Activated CD4-positive, alpha-beta memory T cell treated with anti-CD3 and anti-CD28 coated beads, Interleukin-2, amount 10 ng/mL, durations not matched to agents 7 days and 5 days (primary cell): Measurements from ENCODE around the gene TNIP1. TPM values are rescaled to one million over a fixed set of nuclear protein-coding genes. Genes with fewer than 3 reads are reported as not detected.

ENCODE experiments used
- CTCF ChIA-PET: fragments of 350-600 bp; sonication (Branson Sonifier 250); formaldehyde crosslinking; loops from one replicate; lab custom pipeline; 2021; ENCODE audit warnings: antibody characterized with exemption, inconsistent platforms; lab: Charles Lee
- POLR2A ChIA-PET: fragments of 350-600 bp; sonication (Branson Sonifier 250); formaldehyde crosslinking; loops from one replicate; lab custom pipeline; 2021; ENCODE audit warnings: antibody characterized with exemption; lab: Charles Lee
- DNase-seq: peaks from one replicate; pipeline ENCODE4 v3.0.0-alpha.2; 2020
- H3K27ac Mint-ChIP-seq: one replicate; pipeline ENCODE4 v1.8.0; 2021; ENCODE audit warnings: mild to moderate bottlenecking, mixed read lengths
- H3K27me3 Mint-ChIP-seq: one replicate; pipeline ENCODE4 v1.8.0; 2021; ENCODE audit warnings: mixed read lengths
- H3K36me3 Mint-ChIP-seq: one replicate; pipeline ENCODE4 v1.8.0; 2021; ENCODE audit warnings: low read depth, mixed read lengths
- H3K4me1 Mint-ChIP-seq: one replicate; pipeline ENCODE4 v1.8.0; 2021; ENCODE audit warnings: mixed read lengths
- H3K4me3 Mint-ChIP-seq: one replicate; pipeline ENCODE4 v1.8.0; 2021; ENCODE audit warnings: mild to moderate bottlenecking, mixed read lengths
- H3K9me3 Mint-ChIP-seq: one replicate; pipeline ENCODE4 v1.8.0; 2021; ENCODE audit warnings: mixed read lengths
- total RNA-seq, 2 experiments: library from RNA; stranded (reverse); gene quantifications; one replicate each; pipeline ENCODE4 v1.2.3, GENCODE V29; 2021

Gene TNIP1, protein sequence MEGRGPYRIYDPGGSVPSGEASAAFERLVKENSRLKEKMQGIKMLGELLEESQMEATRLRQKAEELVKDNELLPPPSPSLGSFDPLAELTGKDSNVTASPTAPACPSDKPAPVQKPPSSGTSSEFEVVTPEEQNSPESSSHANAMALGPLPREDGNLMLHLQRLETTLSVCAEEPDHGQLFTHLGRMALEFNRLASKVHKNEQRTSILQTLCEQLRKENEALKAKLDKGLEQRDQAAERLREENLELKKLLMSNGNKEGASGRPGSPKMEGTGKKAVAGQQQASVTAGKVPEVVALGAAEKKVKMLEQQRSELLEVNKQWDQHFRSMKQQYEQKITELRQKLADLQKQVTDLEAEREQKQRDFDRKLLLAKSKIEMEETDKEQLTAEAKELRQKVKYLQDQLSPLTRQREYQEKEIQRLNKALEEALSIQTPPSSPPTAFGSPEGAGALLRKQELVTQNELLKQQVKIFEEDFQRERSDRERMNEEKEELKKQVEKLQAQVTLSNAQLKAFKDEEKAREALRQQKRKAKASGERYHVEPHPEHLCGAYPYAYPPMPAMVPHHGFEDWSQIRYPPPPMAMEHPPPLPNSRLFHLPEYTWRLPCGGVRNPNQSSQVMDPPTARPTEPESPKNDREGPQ
- total RNA-seq = 100 to 1,000 TPM; 188 to 201 TPM

DNA sequence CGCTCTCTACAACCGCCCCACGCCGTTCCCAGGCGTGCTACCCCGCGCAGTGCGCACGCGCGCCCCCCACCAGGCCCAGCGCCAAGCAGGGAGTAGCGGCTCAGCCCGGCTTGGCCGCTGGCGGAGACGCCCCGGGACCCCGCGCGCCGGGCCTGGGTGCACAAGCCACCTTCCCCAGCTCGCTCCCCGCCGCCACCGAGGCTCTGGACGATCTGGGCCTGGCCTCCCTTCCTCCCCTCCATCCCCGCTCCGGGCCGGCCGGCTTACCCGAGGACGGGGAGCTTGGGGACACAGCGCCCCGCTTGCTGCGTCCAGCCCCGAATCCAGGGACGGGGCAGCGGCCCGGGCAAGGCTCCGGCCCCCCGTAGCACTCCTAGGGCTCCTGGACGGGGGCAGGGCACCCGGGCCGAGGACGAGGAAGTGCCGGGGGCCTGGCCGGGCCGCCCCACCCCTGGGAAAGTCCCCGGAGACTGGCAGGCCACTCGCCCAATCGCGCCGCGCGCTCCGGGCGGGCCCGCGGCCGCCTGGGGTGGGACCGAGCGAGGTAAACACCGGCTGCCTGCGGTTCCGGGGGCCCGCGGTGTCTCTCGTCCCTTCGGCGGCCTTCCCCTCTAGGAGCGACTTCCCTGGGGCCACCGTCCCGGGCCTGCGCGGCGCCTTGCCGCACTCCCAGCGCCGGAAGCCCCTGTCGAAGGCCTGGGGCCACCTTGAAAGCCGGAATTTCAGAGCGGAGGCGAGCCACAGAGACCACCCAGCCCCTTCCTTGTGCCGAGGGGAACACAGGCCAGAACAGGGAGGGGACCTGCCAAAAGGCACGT, at the start of gene TNIP1:
Gene TNIP1 (minus strand): TSS at position 422 of the 818 bp plus-strand sequence. CDS start 15,939 bp downstream, outside the sequence.
- H3K27me3 Mint-ChIP-seq = no peaks in the 10 kb centered on the region
- peaks cover 56% of the 10 kb centered on the region for H3K36me3 Mint-ChIP-seq
- CTCF ChIA-PET = interaction anchor here (0.7 to 3.5 kb wide), 8 partner anchors 11 to 84 kb away, joined by 3 to 17 read pairs (median 4); no protein-coding TSS in a partner anchor
- H3K4me1 Mint-ChIP-seq = peaks cover 83% of the 10 kb centered on the region
- H3K27ac Mint-ChIP-seq = peak within 1 kb of the TSS; percentile 86
- peak within 1 kb of the TSS; percentile 88 for H3K4me3 Mint-ChIP-seq
- POLR2A ChIA-PET = interaction anchor here (0.7 to 15.7 kb wide), 20 partner anchors 10 to 380 kb away, joined by 3 to 244 read pairs (median 3); partner anchors contain the start of genes GM2A and RBM22
- DNase-seq = peak; percentile 94
- no peaks in the 10 kb centered on the region for H3K9me3 Mint-ChIP-seq

DNA sequence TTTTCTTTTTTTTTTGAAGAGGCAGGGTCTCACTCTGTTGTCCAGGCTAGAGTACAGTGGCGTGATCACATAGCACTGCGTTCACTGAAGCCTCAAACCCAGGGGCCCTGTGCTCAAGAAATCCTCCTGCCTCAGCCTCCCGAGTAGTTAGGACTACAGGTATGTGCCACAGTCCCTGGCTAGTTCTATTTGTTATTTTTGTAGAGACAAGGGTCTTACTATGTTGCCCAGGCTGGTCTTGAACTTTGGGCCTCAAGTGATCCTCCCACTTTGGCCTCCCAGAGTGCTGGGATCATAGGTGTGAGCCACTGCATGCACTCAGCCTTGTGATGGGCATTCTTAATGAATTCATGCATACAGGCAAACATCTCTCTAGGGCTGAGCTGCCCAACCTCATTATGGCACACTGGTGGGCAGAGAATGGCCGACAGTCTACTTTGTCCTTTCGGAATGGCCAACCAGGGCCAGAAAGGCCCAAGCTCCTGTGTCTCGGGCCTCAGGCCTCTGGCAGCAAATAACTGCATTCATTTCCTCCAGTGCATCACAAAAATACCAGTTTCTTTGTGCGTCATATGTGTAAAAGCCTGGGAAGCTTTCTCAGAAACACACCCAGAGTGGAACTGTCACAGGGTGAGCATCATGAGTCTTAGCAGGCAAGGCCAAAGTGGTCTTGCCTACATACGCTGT, 49.5 kb upstream of the TNIP1 start:
- no peaks in the 10 kb centered on the region for H3K9me3 Mint-ChIP-seq
- ChIA-PET POLR2A (interaction anchor here (1.4 to 2.3 kb wide), 6 partner anchors 9 to 430 kb away, joined by 3 to 10 read pairs (median 6); partner anchors contain the start of gene RBM22), CTCF (interaction anchor here (1.3 to 2.5 kb wide), 6 partner anchors 15 to 111 kb away, joined by 3 to 24 read pairs (median 10); no protein-coding TSS in a partner anchor)
- DNase-seq = no peak
- H3K4me1 Mint-ChIP-seq = peaks cover 52% of the 10 kb centered on the region
- no peak overlapping the region for H3K4me3 Mint-ChIP-seq
- no peak overlapping the region for H3K27ac Mint-ChIP-seq
- peaks cover 94% of the 10 kb centered on the region for H3K36me3 Mint-ChIP-seq
- no peaks in the 10 kb centered on the region for H3K27me3 Mint-ChIP-seq

DNA sequence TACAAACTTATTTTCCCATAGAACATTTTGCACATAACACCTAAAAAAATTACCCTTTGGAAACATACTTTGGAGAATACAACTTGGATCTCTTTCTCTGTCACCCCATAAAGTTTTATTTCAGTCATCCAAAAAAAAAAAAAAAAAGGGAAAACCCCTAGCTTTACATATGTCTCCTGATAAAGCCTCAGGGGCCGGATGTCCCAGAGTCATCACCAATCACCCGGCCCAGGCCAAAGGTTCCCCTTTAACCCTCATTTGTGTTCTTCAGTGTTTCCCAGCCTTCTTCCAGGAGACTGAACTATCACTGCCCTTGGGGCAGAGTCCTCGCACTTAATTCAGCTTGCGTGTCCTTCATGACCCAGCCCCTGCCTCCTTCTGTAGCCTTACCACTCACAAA, 48.0 kb upstream of the TNIP1 start:
- Mint-ChIP-seq H3K4me3 (no peak overlapping the region), H3K4me1 (peaks cover 55% of the 10 kb centered on the region), H3K27me3 (no peaks in the 10 kb centered on the region), H3K9me3 (no peaks in the 10 kb centered on the region), H3K27ac (peak overlapping the region; percentile 60), H3K36me3 (peaks cover 97% of the 10 kb centered on the region)
- DNase-seq = no peak
- ChIA-PET POLR2A (interaction anchor here (0.8 to 2.3 kb wide), 10 partner anchors 9 to 428 kb away, joined by 3 to 10 read pairs (median 4); partner anchors contain the start of genes ANXA6 and RBM22), CTCF (interaction anchor here (1.0 to 2.5 kb wide), 6 partner anchors 13 to 113 kb away, joined by 3 to 24 read pairs (median 7); no protein-coding TSS in a partner anchor)

DNA sequence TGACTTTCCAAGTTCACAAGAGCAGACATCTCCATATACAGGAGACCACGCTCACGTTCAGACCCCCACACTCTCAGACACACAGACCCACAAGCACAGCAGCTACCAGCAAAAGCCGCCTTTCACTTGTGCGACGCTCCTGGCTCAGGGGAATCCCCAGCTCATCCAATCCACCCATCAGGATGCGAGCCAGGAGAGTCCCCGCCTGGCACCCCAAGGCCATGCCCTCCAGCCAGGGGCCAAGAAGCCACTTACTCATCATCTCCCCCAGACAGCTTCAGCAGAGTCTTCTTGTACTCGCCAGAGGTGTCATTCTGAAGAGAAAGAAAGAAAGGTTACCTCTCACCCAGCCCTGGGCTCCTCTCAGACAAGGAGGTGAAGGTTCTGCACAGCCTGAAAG, 47.1 kb upstream of the TNIP1 start:
- Mint-ChIP-seq H3K9me3 (no peaks in the 10 kb centered on the region), H3K27me3 (no peaks in the 10 kb centered on the region), H3K27ac (peak overlapping the region; percentile 7), H3K4me1 (peaks cover 49% of the 10 kb centered on the region), H3K4me3 (no peak overlapping the region), H3K36me3 (peaks cover 97% of the 10 kb centered on the region)
- no peak for DNase-seq
- ChIA-PET POLR2A (interaction anchor here (1.4 to 3.3 kb wide), 4 partner anchors 12 to 37 kb away, joined by 3 to 14 read pairs (median 8); no protein-coding TSS in a partner anchor), CTCF (interaction anchor here (2.5 to 7.1 kb wide), 3 partner anchors 12 to 112 kb away, joined by 18 to 242 read pairs (median 38); no protein-coding TSS in a partner anchor)

DNA sequence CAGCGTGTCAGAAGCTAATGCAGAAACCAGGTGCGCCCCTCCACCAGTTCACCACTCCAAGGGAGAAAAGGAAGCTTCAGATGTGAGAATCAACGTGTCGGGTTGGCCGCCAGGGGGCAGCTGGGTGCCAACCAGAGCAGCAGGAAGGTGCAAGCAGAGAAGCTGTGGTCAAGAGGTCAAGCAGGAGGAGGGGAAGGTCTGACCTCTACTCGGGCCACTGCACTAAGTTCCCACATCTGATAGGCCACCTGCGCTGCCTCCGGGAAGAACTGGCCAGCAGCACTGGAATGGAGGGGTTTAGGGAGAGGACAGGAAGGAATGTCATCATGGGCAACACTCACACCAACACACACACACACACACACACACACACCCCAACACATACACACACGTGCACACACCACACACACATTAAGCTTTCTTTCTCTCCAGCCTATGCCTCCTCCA, 45.4 kb upstream of the TNIP1 start:
- ChIA-PET POLR2A (interaction anchor here (0.7 to 3.3 kb wide), 20 partner anchors 9 to 321 kb away, joined by 3 to 22 read pairs (median 5); partner anchors contain the start of genes ANXA6 and SLC36A1), CTCF (interaction anchor here (0.8 to 7.1 kb wide), 31 partner anchors 9 to 190 kb away, joined by 3 to 242 read pairs (median 7); partner anchors contain the start of genes ANXA6, CCDC69, GM2A and TNIP1)
- Mint-ChIP-seq H3K27ac (peak overlapping the region; percentile 88), H3K4me1 (peaks cover 34% of the 10 kb centered on the region), H3K27me3 (no peaks in the 10 kb centered on the region), H3K36me3 (peaks cover 98% of the 10 kb centered on the region), H3K4me3 (no peak overlapping the region), H3K9me3 (no peaks in the 10 kb centered on the region)
- peak; percentile 67 for DNase-seq

DNA sequence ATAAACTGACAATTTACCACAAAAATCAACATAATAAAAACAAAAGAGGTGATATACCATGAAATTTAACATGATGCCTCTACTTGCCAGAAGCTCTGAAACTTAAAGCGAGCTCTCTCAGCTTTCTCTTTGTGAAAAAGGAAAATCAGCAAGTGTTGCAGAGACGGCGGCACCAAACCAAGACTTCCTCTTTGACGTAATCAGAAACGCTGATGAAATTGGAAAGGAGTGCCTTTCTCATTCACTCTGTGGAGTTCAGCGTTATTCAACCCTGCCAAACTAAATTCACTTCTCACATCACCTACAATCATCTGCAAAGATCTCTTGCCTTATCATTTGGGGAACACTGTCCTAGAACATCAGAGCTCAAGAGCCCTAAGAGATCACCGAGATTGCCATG, 44.6 kb upstream of the TNIP1 start:
- Mint-ChIP-seq H3K27ac (peak overlapping the region; percentile 88), H3K36me3 (peaks cover 98% of the 10 kb centered on the region), H3K4me3 (no peak overlapping the region), H3K27me3 (no peaks in the 10 kb centered on the region), H3K9me3 (no peaks in the 10 kb centered on the region), H3K4me1 (peaks cover 30% of the 10 kb centered on the region)
- CTCF ChIA-PET = interaction anchor here (0.7 to 7.1 kb wide), 31 partner anchors 10 to 191 kb away, joined by 3 to 242 read pairs (median 6); partner anchors contain the start of genes ANXA6, CCDC69 and TNIP1
- POLR2A ChIA-PET = interaction anchor here (0.9 to 3.3 kb wide), 18 partner anchors 8 to 322 kb away, joined by 3 to 22 read pairs (median 6); partner anchors contain the start of genes ANXA6 and SLC36A1
- DNase-seq = no peak

DNA sequence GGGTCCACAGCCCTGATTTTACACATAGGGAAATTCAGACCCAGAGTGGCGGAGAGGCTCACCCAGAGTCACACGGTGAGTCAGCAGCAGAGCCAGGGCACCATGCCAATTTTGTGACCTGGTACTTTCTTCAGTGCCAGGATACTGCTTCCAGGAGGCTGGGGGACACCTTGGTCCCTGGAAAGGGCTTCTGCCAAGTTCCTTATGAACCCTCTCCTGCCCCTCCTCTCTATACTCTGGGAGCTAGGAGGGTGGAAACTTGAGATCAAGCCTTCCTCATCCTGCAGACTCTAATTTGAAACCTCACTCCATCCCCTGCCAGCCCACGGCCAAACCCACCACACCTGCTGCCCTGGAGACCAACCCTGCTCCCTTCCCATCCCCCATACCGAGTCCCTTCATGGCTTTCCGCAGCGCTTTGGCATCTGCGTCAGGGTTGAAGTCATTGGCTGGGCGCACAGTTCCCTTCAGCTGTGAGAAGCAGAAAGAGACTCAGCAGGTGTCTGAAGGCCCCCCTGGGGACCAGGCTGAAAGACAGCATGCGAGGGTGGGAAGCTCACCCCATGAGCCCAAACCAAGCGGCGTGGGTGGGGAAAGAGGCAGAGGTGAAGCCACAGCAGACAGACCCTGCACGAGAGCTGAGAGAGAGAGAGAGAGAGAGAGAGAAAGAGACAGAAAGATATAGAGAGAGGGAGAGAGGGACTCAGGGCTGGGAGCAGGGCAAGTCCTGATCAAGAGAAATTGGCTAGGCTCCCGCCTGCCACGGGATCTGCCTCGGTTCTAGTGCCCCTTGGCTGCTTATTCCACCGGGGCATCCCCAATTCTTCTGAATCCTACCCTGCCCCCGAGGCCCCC, 43.3 kb upstream of the TNIP1 start:
- ChIA-PET POLR2A (interaction anchor here (1.2 to 3.0 kb wide), 3 partner anchors 9 to 42 kb away, joined by 4 to 22 read pairs (median 12); no protein-coding TSS in a partner anchor), CTCF (interaction anchor here (1.1 to 7.1 kb wide), 7 partner anchors 8 to 116 kb away, joined by 3 to 242 read pairs (median 38); no protein-coding TSS in a partner anchor)
- peaks cover 96% of the 10 kb centered on the region for H3K36me3 Mint-ChIP-seq
- peak overlapping the region; percentile 62 for H3K27ac Mint-ChIP-seq
- H3K4me3 Mint-ChIP-seq = no peak overlapping the region
- peaks cover 27% of the 10 kb centered on the region for H3K4me1 Mint-ChIP-seq
- no peak for DNase-seq
- no peaks in the 10 kb centered on the region for H3K27me3 Mint-ChIP-seq
- H3K9me3 Mint-ChIP-seq = no peaks in the 10 kb centered on the region

DNA sequence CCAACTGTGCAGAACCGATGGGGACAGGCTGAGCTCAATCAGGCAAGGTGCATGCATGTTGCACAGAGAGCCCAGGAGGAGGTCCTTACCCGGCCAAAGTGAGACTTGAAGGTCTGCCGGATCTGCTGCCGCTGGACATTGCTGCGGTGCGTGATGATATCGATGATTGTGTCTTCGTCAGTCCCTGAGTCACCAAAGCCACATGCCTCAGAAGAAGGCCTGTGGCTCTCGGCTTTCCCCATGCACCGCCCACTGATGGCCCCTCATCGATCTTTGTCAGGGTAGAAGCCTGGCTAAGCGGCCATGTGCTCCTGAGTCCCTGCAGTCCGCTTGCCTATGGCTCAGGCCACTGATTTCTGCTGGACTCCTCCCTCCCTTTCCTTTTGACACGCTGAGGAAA, 42.0 kb upstream of the TNIP1 start:
- Mint-ChIP-seq H3K27ac (no peak overlapping the region), H3K9me3 (no peaks in the 10 kb centered on the region), H3K27me3 (no peaks in the 10 kb centered on the region), H3K4me1 (peaks cover 21% of the 10 kb centered on the region), H3K36me3 (peaks cover 90% of the 10 kb centered on the region), H3K4me3 (no peak overlapping the region)
- no peak for DNase-seq
- ChIA-PET CTCF (interaction anchor here (0.6 to 7.1 kb wide), 3 partner anchors 7 to 114 kb away, joined by 3 to 242 read pairs (median 3); no protein-coding TSS in a partner anchor), POLR2A (interaction anchor here (0.7 to 1.2 kb wide), 3 partner anchors 8 to 45 kb away, joined by 3 to 4 read pairs (median 3); no protein-coding TSS in a partner anchor)

DNA sequence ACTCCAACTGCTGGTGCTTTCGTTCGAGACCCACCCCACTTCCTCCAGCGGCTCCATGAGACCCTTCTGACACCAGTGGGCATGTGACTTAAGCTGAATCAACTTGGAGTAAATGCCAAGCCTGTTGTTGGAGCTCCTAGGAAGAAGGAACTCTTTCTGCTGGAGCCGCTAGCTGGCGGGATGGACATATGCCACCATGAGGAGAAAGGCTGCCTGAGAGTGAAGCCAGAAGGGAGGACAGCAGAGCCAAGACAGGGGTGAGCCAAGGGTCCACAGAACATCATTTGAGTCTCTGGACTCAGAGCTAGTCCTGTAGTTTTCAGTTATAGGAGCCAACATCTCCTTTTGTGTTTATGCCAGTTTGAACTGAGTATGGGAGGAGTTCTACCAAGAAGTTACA, 40.8 kb upstream of the TNIP1 start:
- peaks cover 15% of the 10 kb centered on the region for H3K4me1 Mint-ChIP-seq
- ChIA-PET CTCF (interaction anchor here (0.5 to 7.1 kb wide), 3 partner anchors 46 to 686 kb away, joined by 3 to 242 read pairs (median 6); no protein-coding TSS in a partner anchor), POLR2A (interaction anchor here (1.1 to 1.3 kb wide), 2 partner anchors 13 to 46 kb away, joined by 3 to 4 read pairs; no protein-coding TSS in a partner anchor)
- no peaks in the 10 kb centered on the region for H3K9me3 Mint-ChIP-seq
- H3K4me3 Mint-ChIP-seq = no peak overlapping the region
- peaks cover 92% of the 10 kb centered on the region for H3K36me3 Mint-ChIP-seq
- no peak overlapping the region for H3K27ac Mint-ChIP-seq
- H3K27me3 Mint-ChIP-seq = no peaks in the 10 kb centered on the region
- no peak for DNase-seq

DNA sequence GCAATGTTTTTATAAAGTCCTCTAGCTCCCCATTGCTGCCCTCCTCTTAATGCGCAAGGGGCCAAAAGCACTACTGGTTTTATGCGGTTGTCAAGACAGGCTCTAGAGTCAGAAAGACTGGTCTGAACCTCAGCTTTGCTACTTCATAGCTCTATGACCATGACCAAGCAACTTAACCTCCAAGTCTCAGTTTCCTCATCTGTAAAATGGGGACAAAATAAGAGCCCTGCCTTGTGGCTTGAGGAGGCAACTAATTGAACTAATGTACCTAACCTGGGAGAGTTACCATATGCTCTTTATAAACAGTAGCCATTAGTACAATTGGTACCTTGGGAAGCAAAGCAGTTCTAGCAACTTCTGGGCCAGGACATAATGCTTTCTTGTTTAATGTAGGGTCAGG, 40.3 kb upstream of the TNIP1 start:
- DNase-seq = no peak
- CTCF ChIA-PET = interaction anchor here (2.3 to 7.1 kb wide), 2 partner anchors 46 to 70 kb away, joined by 6 to 242 read pairs; no protein-coding TSS in a partner anchor
- Mint-ChIP-seq H3K4me1 (peaks cover 10% of the 10 kb centered on the region), H3K9me3 (no peaks in the 10 kb centered on the region), H3K27ac (no peak overlapping the region), H3K4me3 (no peak overlapping the region), H3K27me3 (no peaks in the 10 kb centered on the region), H3K36me3 (peaks cover 91% of the 10 kb centered on the region)
- POLR2A ChIA-PET = interaction anchor here (1.3 kb wide), 1 partner anchor 14 kb away, joined by 4 read pairs; no protein-coding TSS in a partner anchor
